ENCODE data around the gene GSTT4. TPM values are rescaled to one million over a fixed set of nuclear protein-coding genes. Genes with fewer than 3 reads are reported as not detected.
A peak's percentile ranks its signal among the peaks of the same experiment; 100 is the strongest.

Gene GSTT4
- total and polyA plus RNA-seq, 2 of the 13 experiments (the other 11 are each of a cell fraction or from before 2014, with no cell fraction given), result 0.59 to 0.62 TPM

GRCh38 chr22:24009227-24010017, 4.2 kb upstream of the GSTT4 start (continued):
- no peak for TF ChIP-seq SPEN (CRISPR knock-in tag; IDR thresholded peaks at IDR 0.05; ENCODE audit: low read depth)
- 0 out of 2 replicates have a peak, but pooled peaks have one; percentile 39 for TF ChIP-seq SIX4 (CRISPR knock-in tag; IDR thresholded peaks at IDR 0.05)
- TF ChIP-seq ZNF17 (CRISPR knock-in tag; IDR thresholded peaks at IDR 0.05), result no peak
- no peak for TF ChIP-seq ZNF674 (CRISPR knock-in tag; IDR thresholded peaks at IDR 0.05; ENCODE audit: low read depth)
- 0 out of 2 replicates have a peak, but pooled peaks have one; percentile 45 for TF ChIP-seq ZNF558 (CRISPR knock-in tag; IDR thresholded peaks at IDR 0.05; ENCODE audit: borderline replicate concordance)
- no peak for TF ChIP-seq SMC3 (IDR thresholded peaks at IDR 0.05; ENCODE audit: low read length)
- TF ChIP-seq, protein P1, sequence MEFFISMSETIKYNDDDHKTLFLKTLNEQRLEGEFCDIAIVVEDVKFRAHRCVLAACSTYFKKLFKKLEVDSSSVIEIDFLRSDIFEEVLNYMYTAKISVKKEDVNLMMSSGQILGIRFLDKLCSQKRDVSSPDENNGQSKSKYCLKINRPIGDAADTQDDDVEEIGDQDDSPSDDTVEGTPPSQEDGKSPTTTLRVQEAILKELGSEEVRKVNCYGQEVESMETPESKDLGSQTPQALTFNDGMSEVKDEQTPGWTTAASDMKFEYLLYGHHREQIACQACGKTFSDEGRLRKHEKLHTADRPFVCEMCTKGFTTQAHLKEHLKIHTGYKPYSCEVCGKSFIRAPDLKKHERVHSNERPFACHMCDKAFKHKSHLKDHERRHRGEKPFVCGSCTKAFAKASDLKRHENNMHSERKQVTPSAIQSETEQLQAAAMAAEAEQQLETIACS (CRISPR knock-in tag; IDR thresholded peaks at IDR 0.05), result no peak
- TF ChIP-seq, protein P2, sequence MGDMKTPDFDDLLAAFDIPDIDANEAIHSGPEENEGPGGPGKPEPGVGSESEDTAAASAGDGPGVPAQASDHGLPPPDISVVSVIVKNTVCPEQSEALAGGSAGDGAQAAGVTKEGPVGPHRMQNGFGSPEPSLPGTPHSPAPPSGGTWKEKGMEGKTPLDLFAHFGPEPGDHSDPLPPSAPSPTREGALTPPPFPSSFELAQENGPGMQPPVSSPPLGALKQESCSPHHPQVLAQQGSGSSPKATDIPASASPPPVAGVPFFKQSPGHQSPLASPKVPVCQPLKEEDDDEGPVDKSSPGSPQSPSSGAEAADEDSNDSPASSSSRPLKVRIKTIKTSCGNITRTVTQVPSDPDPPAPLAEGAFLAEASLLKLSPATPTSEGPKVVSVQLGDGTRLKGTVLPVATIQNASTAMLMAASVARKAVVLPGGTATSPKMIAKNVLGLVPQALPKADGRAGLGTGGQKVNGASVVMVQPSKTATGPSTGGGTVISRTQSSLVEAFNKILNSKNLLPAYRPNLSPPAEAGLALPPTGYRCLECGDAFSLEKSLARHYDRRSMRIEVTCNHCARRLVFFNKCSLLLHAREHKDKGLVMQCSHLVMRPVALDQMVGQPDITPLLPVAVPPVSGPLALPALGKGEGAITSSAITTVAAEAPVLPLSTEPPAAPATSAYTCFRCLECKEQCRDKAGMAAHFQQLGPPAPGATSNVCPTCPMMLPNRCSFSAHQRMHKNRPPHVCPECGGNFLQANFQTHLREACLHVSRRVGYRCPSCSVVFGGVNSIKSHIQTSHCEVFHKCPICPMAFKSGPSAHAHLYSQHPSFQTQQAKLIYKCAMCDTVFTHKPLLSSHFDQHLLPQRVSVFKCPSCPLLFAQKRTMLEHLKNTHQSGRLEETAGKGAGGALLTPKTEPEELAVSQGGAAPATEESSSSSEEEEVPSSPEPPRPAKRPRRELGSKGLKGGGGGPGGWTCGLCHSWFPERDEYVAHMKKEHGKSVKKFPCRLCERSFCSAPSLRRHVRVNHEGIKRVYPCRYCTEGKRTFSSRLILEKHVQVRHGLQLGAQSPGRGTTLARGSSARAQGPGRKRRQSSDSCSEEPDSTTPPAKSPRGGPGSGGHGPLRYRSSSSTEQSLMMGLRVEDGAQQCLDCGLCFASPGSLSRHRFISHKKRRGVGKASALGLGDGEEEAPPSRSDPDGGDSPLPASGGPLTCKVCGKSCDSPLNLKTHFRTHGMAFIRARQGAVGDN (CRISPR knock-in tag; IDR thresholded peaks at IDR 0.05), result peak; percentile 28; the same call in 1 of the 2 replicates
- TF ChIP-seq CEBPG (CRISPR knock-in tag; IDR thresholded peaks at IDR 0.05), result 0 out of 2 replicates have a peak, but pooled peaks have one; percentile 22
- TF ChIP-seq ELF3 (CRISPR knock-in tag; IDR thresholded peaks at IDR 0.05), result peak; percentile 81
- TF ChIP-seq TAF15 (IDR thresholded peaks at IDR 0.05; ENCODE audit: low read depth, low read length, poor library complexity, severe bottlenecking), result no peak
- TF ChIP-seq TCF7 (IDR thresholded peaks at IDR 0.05; ENCODE audit: low read depth), result peak; percentile 88
- TF ChIP-seq RARA (CRISPR knock-in tag; IDR thresholded peaks at IDR 0.05), result no peak
- no peak for TF ChIP-seq ZNF781 (CRISPR knock-in tag; IDR thresholded peaks at IDR 0.05; ENCODE audit: borderline replicate concordance, not compliant biosample characterization)
- TF ChIP-seq ZNF3 (CRISPR knock-in tag; IDR thresholded peaks at IDR 0.05), result no peak
- no peak for TF ChIP-seq ZMAT5 (CRISPR knock-in tag; IDR thresholded peaks at IDR 0.05; ENCODE audit: borderline replicate concordance, low read depth)
- TF ChIP-seq YEATS4 (CRISPR knock-in tag; IDR thresholded peaks at IDR 0.05; ENCODE audit: borderline replicate concordance), result no peak
- peak; percentile 66 for TF ChIP-seq HNRNPL (IDR thresholded peaks at IDR 0.05; ENCODE audit: low read depth, low read length)
- TF ChIP-seq UBTF (CRISPR knock-in tag; IDR thresholded peaks at IDR 0.05), result no peak
- TF ChIP-seq REL (CRISPR knock-in tag; conservative IDR thresholded peaks at IDR 0.05), result no peak
- no peak for TF ChIP-seq ZNF30 (CRISPR knock-in tag; IDR thresholded peaks at IDR 0.05)

Measured in HepG2 (cell line).